HG03039 (cell line): ENCODE data around the gene MRC1.

Experiments used
- ATAC-seq: cut with Tn5 transposase; IDR thresholded peaks from one replicate; pipeline ENCODE4 v1.9.1; 2021; ENCODE audit warnings: mild to moderate bottlenecking, moderate library complexity; ENCODE audit not compliant: unreplicated experiment

The MRC1 gene

DNA sequence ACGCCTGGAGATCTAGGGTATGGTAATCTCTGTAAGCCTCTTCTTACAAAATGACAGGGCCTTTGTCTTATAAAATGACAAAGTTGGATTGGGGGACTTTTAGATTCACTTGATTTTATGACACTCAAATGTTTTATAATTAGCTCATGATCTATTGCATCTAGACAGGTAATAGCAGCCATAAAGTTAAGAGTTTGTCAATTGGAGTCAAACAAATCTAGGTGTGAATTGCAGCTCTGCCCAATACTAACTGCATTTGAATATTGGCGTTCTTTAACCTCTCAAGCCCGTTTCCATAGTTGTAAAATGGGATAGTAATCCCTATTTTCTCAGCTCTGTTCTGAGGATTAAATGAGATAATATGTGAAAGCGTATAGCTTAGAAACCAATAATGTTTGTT, 14.1 kb upstream of the MRC1 start:
- no peak for ATAC-seq

DNA sequence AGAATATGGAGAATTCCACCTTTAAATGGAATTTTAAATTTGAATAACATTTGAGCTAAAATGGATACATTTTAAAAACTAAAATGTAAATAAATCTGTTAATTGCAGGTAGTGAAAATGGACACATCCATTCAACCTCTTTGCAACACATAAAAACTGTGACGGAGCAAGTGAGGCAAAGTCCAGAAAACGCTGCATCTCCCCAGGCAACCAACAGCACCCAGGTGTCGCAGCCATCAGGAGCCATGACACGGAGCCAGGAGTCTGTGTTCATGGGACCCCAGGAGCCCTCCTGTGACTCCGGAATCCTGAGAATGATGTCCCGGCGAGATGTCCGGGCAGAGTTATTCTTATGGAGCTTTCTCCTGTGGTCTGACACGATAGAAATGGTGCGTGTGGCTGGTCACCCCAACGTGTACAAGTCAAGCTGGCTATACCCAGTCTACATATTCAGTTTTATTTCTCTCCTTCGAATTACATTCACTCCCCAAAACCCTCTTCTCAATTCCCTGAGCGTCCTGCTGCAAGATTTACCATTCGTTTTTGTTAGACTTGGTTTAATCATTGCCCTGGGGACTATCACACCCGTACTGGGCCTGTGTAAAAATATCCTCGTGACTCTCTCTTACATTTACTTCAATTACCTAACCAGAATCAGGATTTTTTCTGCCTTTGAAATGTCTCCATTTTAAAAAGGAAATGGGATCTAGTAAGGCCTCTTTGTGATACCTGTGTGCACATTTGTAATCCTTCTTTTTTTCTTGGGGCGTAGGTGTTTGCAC, 13.1 kb upstream of the MRC1 start:
- no peak for ATAC-seq

DNA sequence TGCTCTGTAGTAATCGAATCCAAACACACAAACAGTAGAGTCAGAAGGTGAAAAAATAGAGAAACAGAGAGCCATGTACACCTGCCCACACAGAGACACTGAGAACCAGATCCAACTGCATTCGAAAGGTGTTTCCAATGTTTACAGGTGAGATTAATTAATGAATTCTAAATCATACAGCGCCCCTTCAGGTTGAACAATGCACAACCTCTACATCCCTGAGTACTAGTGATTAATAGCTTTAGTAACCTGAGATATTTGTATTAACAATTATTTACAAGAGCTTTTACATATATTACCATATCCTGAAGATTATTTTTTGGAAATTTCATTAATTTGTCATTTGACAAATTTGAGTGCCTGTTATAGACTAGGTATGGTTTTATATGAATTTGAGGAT, 7.6 kb upstream of the MRC1 start:
- no peak for ATAC-seq

DNA sequence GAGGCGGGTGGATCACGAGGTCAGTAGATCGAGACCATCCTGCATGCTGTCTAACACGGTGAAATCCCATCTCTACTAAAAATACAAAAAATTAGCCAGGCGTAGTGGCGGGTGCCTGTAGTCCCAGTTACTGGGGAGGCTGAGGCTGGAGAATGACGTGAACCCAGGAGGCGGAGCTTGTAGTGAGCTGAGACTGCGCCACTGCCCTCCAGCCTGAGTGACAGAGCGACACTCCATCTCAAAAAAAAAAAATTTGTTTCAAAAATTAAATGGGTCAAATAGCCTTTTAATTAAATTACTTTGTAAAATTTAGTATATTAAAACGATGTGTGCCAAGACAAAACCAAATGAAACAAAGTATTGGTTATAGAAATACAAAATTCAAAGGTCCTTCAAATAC, 6.8 kb upstream of the MRC1 start:
- ATAC-seq, result no peak

DNA sequence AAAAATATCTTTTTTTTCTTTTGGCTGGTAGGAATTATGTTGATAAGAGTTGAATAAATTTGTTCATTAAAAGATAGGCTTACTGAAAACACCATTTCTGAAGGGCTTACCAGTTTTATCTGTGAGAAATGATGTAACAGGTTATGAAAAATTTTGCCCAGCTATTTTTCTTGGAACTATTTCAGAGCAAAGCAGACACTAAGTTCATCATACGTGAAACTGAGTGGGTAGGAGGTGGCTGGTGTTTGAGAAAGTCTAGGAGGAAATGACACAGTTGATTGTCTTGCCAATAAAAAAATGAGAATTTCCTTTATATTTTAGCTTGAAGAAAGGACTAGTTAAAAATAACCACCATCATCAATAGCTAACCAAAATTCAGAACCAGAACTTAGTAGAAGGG, 6.2 kb upstream of the MRC1 start:
- no peak for ATAC-seq

DNA sequence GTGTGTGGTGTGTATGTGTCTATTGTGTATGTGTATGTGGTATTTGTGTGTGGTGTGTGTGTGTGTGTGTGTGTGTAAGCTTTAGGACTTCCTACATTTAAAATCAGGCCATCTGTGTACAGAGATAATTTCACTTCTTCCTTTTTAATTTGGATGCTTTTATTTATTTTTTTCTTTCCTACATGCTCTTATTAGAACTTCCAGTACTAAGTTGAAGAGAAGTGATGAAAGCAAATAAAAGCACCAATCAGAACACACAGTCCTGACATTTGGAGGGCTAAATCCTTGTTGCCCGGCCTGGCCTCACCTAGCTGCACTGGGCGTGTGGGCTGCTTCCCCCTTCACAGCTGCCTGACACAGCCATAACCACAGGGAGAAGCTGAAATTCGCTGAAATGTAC, 3.8 kb upstream of the MRC1 start:
- ATAC-seq, result no peak

DNA sequence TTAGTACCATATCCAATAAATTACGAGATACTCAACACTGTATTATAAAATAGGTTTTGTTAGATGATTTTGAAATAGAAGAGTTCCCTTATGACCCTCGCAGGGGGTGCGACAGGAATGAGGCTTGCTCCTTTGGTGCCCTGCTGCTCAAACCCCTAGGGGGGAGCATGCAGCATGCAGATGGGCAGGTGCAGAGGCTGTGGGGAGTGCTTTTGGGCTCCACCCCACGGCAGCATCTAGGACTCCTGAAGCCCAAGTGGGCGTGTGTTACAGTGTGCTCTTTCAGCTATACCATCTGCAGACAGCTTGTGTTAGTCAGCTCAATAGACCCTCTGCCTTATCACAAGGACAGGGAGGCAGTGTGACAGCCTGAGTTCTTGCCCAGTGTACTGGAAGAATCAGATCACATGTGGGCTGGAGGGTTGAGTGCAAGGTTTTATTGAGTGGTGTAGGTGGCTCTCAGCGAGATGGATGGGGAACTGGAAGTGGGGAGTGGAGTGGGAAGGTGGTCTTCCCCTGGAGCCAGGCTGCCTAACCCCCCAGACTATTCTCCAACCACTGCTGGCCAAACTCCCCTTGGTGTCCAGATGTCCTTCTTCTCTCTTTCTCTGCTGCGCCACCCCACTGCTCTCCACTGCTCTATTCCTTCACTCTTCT, 3.1 kb upstream of the MRC1 start:
- ATAC-seq, result no peak

DNA sequence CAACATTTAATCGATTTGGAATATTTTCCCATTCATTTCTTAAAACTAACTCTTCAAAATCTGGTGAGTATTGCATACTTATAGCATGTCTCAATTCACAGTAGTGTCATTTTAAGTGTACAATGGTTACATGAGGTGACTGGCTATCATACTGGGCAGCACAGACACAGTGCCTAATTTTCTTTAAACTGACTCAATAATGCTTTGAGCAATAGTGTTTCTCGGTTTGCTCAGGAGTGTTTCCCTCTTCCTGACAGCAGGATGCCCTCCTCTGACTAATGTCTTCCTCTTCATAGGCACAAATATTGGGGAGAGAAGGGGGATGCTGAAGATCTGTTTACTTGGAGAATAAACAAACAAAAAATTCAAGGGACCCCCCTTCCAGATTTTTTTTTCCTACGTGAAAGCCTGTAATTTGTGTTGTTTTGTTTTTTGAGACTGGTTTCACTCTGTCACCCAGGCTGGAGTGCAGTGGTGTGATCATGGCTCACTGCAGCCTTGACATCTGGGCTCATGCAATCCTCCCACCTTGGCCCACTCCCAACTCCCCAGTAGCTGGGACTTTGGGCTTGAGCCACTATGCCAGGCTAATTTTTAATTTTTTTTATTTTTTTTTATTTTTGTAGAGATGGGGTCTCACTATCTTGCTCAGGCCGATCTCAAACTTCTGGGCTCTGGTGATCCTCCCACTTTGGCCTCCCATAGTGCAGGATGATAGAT, 2.2 kb downstream of the MRC1 start:
- ATAC-seq, result no peak

DNA sequence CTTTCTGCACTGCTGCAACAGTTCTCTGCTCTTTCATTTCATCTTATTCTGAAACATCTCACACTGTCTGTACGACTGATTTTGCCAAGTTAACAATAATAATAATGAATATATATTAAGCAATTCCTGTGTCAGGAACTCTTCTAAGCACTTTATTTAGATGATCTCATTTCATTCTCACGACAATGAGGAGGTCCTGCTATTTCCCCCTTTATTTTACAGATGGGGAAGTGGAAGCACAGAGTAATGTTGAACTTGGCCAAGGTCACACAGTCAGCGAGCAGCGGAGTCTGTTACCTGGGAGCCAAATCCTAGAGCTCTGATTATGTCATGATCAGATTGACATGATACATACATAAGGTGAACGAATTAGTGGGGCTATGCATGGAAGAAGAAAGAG, 5.8 kb downstream of the MRC1 start:
- ATAC-seq, result no peak

DNA sequence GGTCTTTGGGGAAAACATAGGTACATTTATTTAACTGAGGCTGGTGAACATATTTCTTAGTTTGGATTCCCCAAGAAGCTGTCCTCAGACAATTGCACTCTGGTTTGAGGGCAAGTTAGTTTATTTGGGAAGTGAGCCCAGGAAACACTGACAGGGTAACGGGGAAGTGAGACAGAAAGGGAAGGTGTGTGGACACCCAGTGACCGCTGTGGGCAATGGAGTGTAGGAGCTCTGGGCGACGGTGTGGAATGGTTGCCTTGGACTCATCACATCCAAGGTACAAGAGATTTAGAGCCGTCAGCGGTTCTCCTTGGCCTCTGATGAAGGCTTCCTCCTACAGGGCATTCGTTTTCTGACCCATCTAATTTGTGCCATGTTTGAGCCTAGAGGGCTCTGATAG, 7.1 kb downstream of the MRC1 start:
- no peak for ATAC-seq

DNA sequence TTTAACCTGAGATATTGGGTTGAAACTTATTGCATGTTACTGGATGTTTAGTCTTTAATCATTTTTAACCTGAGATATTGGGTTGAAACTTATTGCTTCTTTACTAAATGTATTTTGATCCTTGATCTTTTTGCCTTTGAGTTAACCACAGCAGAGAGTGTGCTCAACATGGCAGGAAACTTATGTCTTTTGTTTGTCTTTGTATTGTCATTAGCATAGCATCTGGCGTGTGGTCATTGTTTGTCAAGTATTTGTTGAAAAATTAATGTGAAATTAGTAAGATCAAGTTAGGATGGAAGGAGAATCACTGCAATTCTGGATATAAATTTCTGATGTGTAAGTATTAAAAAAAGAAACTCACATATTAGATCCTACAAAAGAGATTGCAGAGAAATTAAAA, 8.2 kb downstream of the MRC1 start:
- ATAC-seq, result no peak

DNA sequence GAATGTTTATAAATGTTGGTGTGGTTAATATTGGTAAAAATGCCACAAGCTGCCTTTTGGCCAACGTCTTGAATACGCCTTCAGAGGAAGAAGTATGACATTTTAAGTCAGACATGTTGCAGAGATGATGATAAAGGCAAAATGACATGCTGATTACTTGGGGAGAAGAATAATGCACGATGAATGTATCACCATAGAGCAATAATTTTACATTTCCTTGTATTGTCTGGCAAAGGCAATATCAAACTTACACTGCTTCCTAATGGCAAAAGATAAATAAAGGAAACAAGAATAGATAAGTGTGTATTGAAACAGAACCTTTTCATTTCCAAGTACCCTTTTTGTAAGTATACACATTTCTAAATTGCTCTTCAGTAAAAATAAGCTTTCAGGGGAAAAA, 8.6 kb downstream of the MRC1 start:
- no peak for ATAC-seq

DNA sequence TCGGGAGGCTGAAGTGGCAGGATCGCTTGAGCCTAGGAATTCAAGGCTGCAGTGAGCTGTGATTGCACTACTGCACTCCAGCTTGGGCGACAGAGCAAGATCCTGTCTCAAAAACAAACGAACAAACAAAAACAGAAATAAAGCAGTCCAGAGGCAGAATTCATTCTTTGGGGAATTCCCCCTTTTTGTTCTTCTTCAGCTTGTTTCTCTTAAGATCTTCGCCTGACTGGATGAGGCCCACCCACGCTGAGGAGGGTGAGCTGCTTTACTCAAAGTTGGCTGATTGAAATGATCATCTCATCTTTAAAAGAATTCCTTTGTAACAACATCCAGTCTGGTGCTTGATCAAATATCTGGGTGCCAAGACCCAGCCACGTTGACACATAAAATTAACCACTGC, 10.7 kb downstream of the MRC1 start:
- ATAC-seq, result no peak

DNA sequence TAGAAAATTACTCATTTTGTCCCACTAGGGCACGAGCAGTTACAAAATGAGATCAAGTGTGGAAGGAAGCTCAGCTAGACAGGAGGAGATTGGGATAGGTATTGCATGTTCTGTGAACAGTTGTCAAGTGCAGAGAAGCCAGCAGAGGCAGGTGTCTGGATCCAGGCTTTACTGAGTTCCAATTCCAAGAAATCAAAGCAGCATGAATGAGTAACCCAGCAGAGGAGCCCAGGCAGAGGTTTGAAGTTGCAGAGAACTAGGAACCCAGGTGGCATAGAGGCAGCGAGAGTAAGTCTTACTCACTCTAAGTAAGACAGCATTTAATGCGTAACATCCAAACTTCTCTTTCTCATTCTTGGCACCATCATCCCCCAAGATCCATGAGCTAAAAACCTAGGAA, 11.8 kb downstream of the MRC1 start:
- no peak for ATAC-seq

DNA sequence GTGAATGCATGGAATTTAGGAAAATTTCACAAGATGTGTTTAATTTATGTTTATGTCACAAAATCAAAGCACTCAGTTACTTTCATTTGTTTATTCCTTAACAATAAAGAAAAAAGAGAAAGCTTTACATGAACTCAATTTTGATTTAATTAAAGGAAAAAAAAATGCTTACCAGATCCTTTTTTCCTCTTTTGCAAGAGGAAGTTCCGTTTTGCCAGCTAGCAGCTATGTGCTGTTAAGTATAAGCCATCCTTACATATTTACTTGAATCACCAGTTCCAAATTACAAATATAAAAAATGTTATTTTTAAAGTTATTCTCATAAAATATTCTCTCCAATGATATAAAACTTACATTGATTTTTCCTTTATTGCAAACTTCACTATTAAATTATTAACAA, 12.7 kb downstream of the MRC1 start:
- ATAC-seq, result no peak

DNA sequence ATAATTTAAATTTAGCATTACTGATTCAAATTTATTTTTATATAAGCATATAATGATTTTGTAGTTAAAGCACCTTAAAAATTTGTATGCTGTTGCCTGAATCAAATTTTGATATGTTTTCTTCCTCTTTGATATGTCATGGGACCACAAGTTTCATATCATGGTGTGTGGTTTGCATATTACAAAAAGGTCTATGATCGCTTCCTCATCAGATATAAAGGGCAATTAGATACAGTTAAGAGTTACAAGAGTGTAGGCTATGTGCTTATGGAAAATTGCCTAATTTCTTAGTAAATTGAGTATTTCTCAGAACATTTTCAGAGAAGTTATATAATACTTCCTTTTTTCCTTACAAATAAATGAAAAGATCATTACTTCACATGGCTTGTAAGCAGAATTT, 22.2 kb downstream of the MRC1 start:
- ATAC-seq, result no peak

DNA sequence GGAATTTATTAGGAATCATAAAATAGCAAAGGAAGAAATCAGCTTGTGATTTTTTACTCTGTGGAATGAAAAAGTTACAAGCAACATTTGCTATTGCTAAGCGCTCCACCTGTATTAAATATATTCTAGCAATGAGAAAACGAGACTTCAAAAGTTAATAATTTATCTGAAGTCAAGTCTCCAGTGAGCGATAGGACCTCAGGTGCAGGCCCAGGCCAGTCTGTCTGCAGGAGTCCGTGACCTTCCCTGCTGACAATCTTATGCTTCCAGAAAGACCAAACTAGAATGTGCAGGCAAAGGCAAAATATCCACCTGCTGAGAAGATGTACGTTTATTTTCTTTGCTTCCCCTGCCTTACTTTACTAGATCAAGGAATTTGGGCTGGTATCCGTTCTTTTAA, 22.7 kb downstream of the MRC1 start:
- no peak for ATAC-seq

DNA sequence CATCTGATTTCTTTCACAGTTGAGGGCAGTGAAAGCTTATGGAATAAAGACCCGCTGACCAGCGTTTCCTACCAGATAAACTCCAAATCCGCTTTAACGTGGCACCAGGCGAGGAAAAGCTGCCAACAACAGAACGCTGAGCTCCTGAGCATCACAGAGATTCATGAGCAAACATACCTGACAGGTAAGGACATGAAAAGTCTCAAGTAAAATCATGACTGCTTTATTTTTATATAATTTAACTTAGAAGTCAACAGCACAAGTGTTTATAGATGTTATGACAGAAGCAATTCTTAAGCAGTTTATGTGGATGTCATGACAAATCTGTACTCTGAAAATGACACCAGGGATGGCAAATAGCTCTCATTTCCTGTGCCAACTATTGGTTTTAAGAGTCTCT, 24.5 kb downstream of the MRC1 start:
- ATAC-seq, result no peak

DNA sequence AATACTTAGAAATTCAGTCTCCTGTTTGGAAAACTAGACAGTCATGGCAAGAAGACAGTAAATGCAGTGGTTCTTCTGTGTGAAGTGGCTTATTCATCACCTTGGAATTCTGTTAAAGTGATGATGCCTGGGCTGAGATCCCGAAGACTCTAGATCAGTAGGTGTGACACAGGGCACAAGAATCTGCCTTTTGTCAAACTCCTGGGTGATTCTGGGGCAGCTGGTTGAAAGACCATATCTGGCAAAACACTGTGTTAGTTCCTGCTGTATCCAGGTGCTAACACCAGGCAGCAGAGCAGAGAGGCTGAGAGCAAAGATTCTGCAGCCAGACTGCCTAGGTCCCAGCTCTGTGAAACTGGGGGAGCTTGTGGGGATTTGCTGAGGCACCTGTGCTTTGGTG, 26.5 kb downstream of the MRC1 start:
- ATAC-seq, result no peak

DNA sequence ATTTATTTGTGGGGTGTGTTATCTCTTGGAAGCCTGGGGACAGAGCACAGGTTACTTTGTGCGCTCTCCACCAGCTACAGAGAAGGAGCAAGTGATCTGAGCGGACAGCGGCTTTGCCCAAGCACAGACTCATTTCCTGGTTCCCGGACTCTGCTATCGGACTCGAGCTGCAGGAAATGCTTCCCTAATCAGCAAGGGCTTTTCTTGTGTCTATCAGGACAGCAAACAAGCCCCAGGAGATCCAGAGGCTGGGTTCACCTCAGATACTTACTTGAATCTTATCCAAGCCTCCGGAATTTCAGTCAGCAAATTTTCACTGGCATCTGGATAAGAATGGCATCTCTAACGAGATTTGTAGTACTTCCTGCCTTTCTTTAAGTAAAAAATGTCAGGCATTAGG, 27.8 kb downstream of the MRC1 start:
- no peak for ATAC-seq

DNA sequence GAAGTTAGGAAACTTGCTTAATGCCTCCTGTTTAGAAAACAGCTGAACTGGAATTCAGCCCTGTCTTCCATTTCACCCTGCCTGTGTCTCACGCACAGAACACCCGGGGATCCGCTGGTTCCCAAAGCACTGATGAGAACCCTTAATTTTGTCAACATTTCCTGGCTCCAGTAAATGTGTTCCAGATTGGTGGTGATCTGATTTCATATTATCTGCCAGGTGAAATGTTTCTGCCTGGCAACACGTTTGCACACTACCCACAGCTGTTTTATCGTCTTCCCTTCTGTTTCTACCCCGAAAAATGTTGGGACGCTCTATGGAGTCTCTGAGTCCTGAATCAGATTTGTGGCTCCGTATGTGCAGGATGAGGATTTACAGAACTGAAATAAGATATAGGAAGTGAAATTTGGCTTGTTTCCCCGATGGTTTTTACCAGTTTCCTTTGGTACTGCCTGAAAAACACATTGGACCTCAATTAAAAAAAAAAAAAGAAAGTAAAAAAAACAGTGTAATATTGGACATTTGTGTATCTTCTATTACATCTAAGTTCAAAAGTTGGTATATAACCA, 29.0 kb downstream of the MRC1 start:
- ATAC-seq, result no peak

DNA sequence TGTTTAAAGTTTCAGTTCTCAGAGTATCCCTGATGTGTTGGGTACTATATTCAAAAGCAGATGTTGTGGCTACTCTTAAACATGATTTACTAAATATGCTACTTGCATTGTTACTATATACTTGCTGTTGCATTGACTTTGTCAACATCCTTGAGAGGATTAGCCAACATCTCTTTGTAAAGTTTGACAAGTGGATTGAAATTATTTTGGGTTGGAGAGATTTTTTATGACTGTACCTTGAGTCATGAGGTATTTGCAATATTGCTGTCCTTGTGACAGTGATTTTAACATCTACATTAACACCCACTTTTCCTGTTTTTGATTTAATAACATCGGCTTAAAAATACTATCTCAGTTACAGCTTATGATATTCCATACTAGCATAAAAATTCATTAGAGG, 31.9 kb downstream of the MRC1 start:
- ATAC-seq, result no peak
